BE2C (cell line): ENCODE measurements around the gene PTGER3.
"Not testable (repeated sequence)": the region's sequence is repeated elsewhere in the genome, so short reads cannot be mapped to it uniquely, and the experiment has no call there.

Experiments
- DNase-seq: peaks from one replicate; pipeline ENCODE4 v3.0.0-alpha.2; 2020
- H3K27me3 ChIP-seq: fragments of 250-450 bp; sonication (Bioruptor Pico); 2 replicates; pipeline ENCODE4 v1.5.1; 2020; ENCODE audit warnings: mild to moderate bottlenecking
- H3K36me3 ChIP-seq: fragments of 250-450 bp; sonication (Bioruptor Pico); 2 replicates; pipeline ENCODE4 v1.5.1; 2020; ENCODE audit warnings: mild to moderate bottlenecking
- H3K4me1 ChIP-seq: fragments of 250-450 bp; sonication (Bioruptor Pico); 2 replicates; pipeline ENCODE4 v1.5.1; 2020
- H3K4me3 ChIP-seq: 2 replicates; pipeline ENCODE4 v1.5.1; 2011; ENCODE audit warnings: low read depth, low read length
- H3K9me3 ChIP-seq: fragments of 250-450 bp; sonication (Bioruptor Pico); 2 replicates; pipeline ENCODE4 v1.5.1; 2020
- TF ChIP-seq, protein P1 (sequence below): IDR thresholded peaks from 2 replicates; pipeline ENCODE4 v1.5.1; 2012; ENCODE audit warnings: mild to moderate bottlenecking, low read depth, low read length

The PTGER3 gene

GRCh38 chr1:70992521-70992920 is 55.1 kb downstream of the PTGER3 start:
- H3K27me3 ChIP-seq = no peaks in the 10 kb centered on the region
- no peaks in the 10 kb centered on the region for H3K36me3 ChIP-seq
- no peaks in the 10 kb centered on the region for H3K4me1 ChIP-seq
- H3K9me3 ChIP-seq = no peaks in the 10 kb centered on the region
- no peak for DNase-seq
- TF ChIP-seq, protein P1, sequence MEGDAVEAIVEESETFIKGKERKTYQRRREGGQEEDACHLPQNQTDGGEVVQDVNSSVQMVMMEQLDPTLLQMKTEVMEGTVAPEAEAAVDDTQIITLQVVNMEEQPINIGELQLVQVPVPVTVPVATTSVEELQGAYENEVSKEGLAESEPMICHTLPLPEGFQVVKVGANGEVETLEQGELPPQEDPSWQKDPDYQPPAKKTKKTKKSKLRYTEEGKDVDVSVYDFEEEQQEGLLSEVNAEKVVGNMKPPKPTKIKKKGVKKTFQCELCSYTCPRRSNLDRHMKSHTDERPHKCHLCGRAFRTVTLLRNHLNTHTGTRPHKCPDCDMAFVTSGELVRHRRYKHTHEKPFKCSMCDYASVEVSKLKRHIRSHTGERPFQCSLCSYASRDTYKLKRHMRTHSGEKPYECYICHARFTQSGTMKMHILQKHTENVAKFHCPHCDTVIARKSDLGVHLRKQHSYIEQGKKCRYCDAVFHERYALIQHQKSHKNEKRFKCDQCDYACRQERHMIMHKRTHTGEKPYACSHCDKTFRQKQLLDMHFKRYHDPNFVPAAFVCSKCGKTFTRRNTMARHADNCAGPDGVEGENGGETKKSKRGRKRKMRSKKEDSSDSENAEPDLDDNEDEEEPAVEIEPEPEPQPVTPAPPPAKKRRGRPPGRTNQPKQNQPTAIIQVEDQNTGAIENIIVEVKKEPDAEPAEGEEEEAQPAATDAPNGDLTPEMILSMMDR = no peak
- no peak overlapping the region for H3K4me3 ChIP-seq

GRCh38 chr1:70990469-70991253 is 57.0 kb downstream of the PTGER3 start:
- no peaks in the 10 kb centered on the region for H3K36me3 ChIP-seq
- H3K27me3 ChIP-seq = no peaks in the 10 kb centered on the region
- no peaks in the 10 kb centered on the region for H3K4me1 ChIP-seq
- no peak for DNase-seq
- no peaks in the 10 kb centered on the region for H3K9me3 ChIP-seq
- TF ChIP-seq, protein P1 = no peak
- H3K4me3 ChIP-seq = no peak overlapping the region

GRCh38 chr1:70987497-70987896 is 60.1 kb downstream of the PTGER3 start:
- H3K36me3 ChIP-seq = no peaks in the 10 kb centered on the region
- no peaks in the 10 kb centered on the region for H3K4me1 ChIP-seq
- no peaks in the 10 kb centered on the region for H3K9me3 ChIP-seq
- DNase-seq = no peak
- H3K27me3 ChIP-seq = no peaks in the 10 kb centered on the region
- H3K4me3 ChIP-seq = no peak overlapping the region
- TF ChIP-seq, protein P1 = no peak

DNA sequence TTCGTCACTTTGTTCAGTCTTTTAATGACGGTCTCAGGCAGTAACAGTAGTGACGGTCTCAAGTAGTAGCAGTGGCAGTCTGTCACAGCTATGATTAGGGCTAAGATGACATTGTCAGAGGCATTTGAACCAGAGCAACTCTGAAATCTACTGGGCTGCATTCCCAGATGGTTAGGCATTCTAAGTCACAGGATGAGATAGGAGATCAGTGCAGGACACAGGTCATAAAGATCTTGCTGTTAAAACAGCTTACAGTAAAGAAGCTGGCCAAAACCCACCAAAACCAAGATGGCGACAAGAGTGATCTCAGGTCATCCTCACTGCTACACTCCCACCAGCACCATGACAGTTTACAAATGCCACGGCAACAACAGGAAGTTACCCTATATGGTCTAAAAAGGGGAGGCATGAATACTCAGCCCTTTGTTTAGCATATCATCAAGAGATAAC is 61.8 kb downstream of the PTGER3 start:
- H3K4me3 ChIP-seq, H3K27me3 ChIP-seq, H3K36me3 ChIP-seq, DNase-seq, H3K4me1 ChIP-seq, H3K9me3 ChIP-seq: not testable (repeated sequence)

GRCh38 chr1:70985278-70985677 is 62.3 kb downstream of the PTGER3 start:
- H3K36me3 ChIP-seq, H3K9me3 ChIP-seq, H3K27me3 ChIP-seq, H3K4me1 ChIP-seq, H3K4me3 ChIP-seq, DNase-seq: not testable (repeated sequence)

DNA sequence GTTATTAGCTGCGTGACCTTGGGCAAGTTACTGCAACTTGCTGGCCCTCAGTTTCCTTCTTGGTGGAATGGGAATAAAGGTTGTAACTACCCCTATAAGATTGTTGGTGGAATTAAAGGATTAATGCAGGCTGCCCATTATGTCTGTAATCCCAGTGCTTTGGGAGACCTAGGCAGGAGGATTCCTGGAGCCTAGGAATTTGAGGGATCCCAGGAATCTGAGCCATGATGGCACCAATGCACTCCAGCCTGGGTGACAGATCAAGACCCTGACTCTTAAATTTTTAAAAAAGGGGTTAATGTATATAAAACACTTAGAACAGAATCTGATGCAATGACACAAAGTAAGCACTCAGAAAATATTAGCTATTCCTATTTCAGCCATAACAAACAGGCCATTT is 67.3 kb downstream of the PTGER3 start:
- no peak for DNase-seq
- no peaks in the 10 kb centered on the region for H3K9me3 ChIP-seq
- H3K36me3 ChIP-seq = no peaks in the 10 kb centered on the region
- TF ChIP-seq, protein P1 = no peak
- no peaks in the 10 kb centered on the region for H3K4me1 ChIP-seq
- H3K27me3 ChIP-seq = no peaks in the 10 kb centered on the region
- H3K4me3 ChIP-seq = no peak overlapping the region

- Histone ChIP-seq H3K36me3 (no peaks in the 10 kb centered on the region), H3K27me3 (no peaks in the 10 kb centered on the region), H3K4me3 (no peak overlapping the region), H3K9me3 (no peaks in the 10 kb centered on the region), H3K4me1 (no peaks in the 10 kb centered on the region)
- TF ChIP-seq, protein P1 = no peak
- DNase-seq = no peak
These were observed 67.7 kb downstream of the PTGER3 start for GRCh38 chr1:70979881-70980280.
